SK-N-SH (cell line): ENCODE results near the gene PHLPP1. TPM values are rescaled to one million over a fixed set of nuclear protein-coding genes. Genes with fewer than 3 reads are reported as not detected.

Source experiments
- CTCF ChIA-PET: fragments of 300-600, 350-600 bp; formaldehyde crosslinking; extraction: SDS; loops from one replicate; lab custom pipeline; 2021; lab: Yijun Ruan, JAX
- POLR2A ChIA-PET: fragments of 350-600 bp; sonication (Branson Sonifier 250); formaldehyde crosslinking; extraction: SDS; loops from one replicate; lab custom pipeline; 2020; ENCODE audit warnings: antibody characterized with exemption, inconsistent platforms; lab: Yijun Ruan, JAX
- DNase-seq: peaks from one replicate; pipeline ENCODE4 v3.0.0; 2012
- H2AFZ ChIP-seq: fragments of 200-600 bp; sonication (generic); 2 replicates; pipeline ENCODE4 v1.8.1; 2016; ENCODE audit warnings: antibody characterized with exemption, mild to moderate bottlenecking, low read depth
- H3F3A ChIP-seq: fragments of 200-600 bp; sonication (generic); replicated peaks from 2 replicates; pipeline ENCODE3; 2016; ENCODE audit warnings: antibody characterized with exemption, mild to moderate bottlenecking; ENCODE audit not compliant: insufficient read depth
- H3K27ac ChIP-seq, 2 experiments: fragments of 200-500 bp in 1 of 2; fragments of 200-600 bp in 1 of 2; sonication (Bioruptor generic) in 1 of 2; sonication (generic), shearing (Covaris generic) in 1 of 2; 2 replicates each; pipeline versions ENCODE4 v1.5.1 to v1.6.1; 2014 to 2016; ENCODE audit warnings: low read depth in 2 of 2, inconsistent platforms in 1 of 2, low read length in 1 of 2, mild to moderate bottlenecking in 1 of 2, mixed read lengths in 1 of 2
- H3K27me3 ChIP-seq: fragments of 200-600 bp; sonication (generic), shearing (Covaris generic); 2 replicates; pipeline ENCODE4 v1.6.1; 2016; ENCODE audit warnings: mixed run types; ENCODE audit not compliant: insufficient read depth
- H3K36me3 ChIP-seq, 2 experiments: fragments of 200-500 bp in 1 of 2; fragments of 200-600 bp in 1 of 2; sonication (Bioruptor generic) in 1 of 2; sonication (generic) in 1 of 2; replicated peaks in 1 of 2; 2 replicates each; pipeline versions ENCODE3 to v1.5.1; 2014 to 2016; ENCODE audit warnings: low read length in 1 of 2, mild to moderate bottlenecking in 1 of 2; ENCODE audit not compliant: insufficient read depth in 2 of 2, control insufficient read depth in 1 of 2
- H3K4me1 ChIP-seq, 2 experiments: fragments of 200-500 bp in 1 of 2; fragments of 200-600 bp in 1 of 2; sonication (Bioruptor generic) in 1 of 2; sonication (generic), shearing (Covaris generic) in 1 of 2; 2 replicates each; pipeline versions ENCODE4 v1.5.1 to v1.6.1; 2014 to 2016; ENCODE audit warnings: low read depth in 1 of 2, low read length in 1 of 2, mixed run types in 1 of 2; ENCODE audit not compliant: insufficient read depth in 2 of 2, control insufficient read depth in 1 of 2
- H3K4me2 ChIP-seq: fragments of 200-600 bp; sonication (generic), shearing (Covaris generic); 2 replicates; pipeline ENCODE4 v1.6.1; 2017; ENCODE audit warnings: mixed run types
- H3K4me3 ChIP-seq, 2 experiments: fragments of 200-500 bp in 1 of 2; fragments of 200-600 bp in 1 of 2; sonication (Bioruptor generic) in 1 of 2; sonication (generic), shearing (Covaris generic) in 1 of 2; 2 replicates each; pipeline versions ENCODE4 v1.5.1 to v1.8.1; 2014 to 2016; ENCODE audit warnings: low read depth in 2 of 2, inconsistent platforms in 1 of 2, low read length in 1 of 2, mild to moderate bottlenecking in 1 of 2, mixed read lengths in 1 of 2, moderate library complexity in 1 of 2
- H3K79me2 ChIP-seq: fragments of 200-600 bp; sonication (generic); 2 replicates; pipeline ENCODE4 v1.8.1; 2017; ENCODE audit warnings: mild to moderate bottlenecking; ENCODE audit not compliant: insufficient read depth
- H3K9ac ChIP-seq: fragments of 200-600 bp; sonication (generic); 2 replicates; pipeline ENCODE4 v1.6.1; 2017; ENCODE audit warnings: mixed run types
- H3K9me2 ChIP-seq: fragments of 200-600 bp; sonication (generic); 2 replicates; pipeline ENCODE4 v1.6.1; 2017; ENCODE audit warnings: mixed run types
- H3K9me3 ChIP-seq: fragments of 200-600 bp; sonication (generic); 2 replicates; pipeline ENCODE4 v1.6.1; 2017; ENCODE audit warnings: mixed run types, mild to moderate bottlenecking, moderate library complexity
- H4K20me1 ChIP-seq: fragments of 200-600 bp; sonication (generic); 2 replicates; pipeline ENCODE4 v1.6.1; 2017; ENCODE audit warnings: mild to moderate bottlenecking, mixed run types; ENCODE audit not compliant: insufficient read depth
- CHD2 ChIP-seq: fragments of 150-350 bp; IDR thresholded peaks from 2 replicates; pipeline ENCODE4 v1.6.1; 2018; ENCODE audit warnings: low read length; ENCODE audit not compliant: partially characterized antibody
- EZH2phosphoT487 ChIP-seq: fragments of 200-600 bp; sonication (generic); IDR thresholded peaks from 2 replicates; pipeline ENCODE4 v1.6.1; 2017; ENCODE audit warnings: low read depth, mixed run types, mild to moderate bottlenecking, antibody characterized with exemption, moderate library complexity, borderline replicate concordance
- FOSL2 ChIP-seq: IDR thresholded peaks from 2 replicates; pipeline ENCODE4 v1.4.0; 2012; ENCODE audit warnings: low read depth, mild to moderate bottlenecking, moderate library complexity, borderline replicate concordance
- GATA2 ChIP-seq: sonication (generic); formaldehyde crosslinking; IDR thresholded peaks from 2 replicates; pipeline ENCODE4 v1.5.0; 2020; ENCODE audit warnings: mild to moderate bottlenecking, missing genetic modification reagents
- JUND ChIP-seq: IDR thresholded peaks from 2 replicates; pipeline ENCODE4 v1.4.0; 2012
- MEF2A ChIP-seq: IDR thresholded peaks from 2 replicates; pipeline ENCODE4 v1.4.0; 2012; ENCODE audit warnings: low read depth, borderline replicate concordance
- MXI1 ChIP-seq: IDR thresholded peaks from 2 replicates; pipeline ENCODE4 v1.6.1; 2012; ENCODE audit warnings: mild to moderate bottlenecking, low read depth, low read length, improper control_type of control experiment
- NRF1 ChIP-seq: IDR thresholded peaks from 2 replicates; pipeline ENCODE4 v1.6.1; 2012; ENCODE audit warnings: low read depth, mild to moderate bottlenecking, low read length
- RCOR1 ChIP-seq: fragments of 150-350 bp; IDR thresholded peaks from 2 replicates; pipeline ENCODE4 v1.6.1; 2017; ENCODE audit warnings: antibody characterized with exemption, low read length
- RXRA ChIP-seq: IDR thresholded peaks from 2 replicates; pipeline ENCODE4 v1.4.0; 2012; ENCODE audit warnings: low read depth, mild to moderate bottlenecking, borderline replicate concordance
- TAF1 ChIP-seq: IDR thresholded peaks from 2 replicates; pipeline ENCODE4 v1.6.1; 2012; ENCODE audit warnings: low read depth, mild to moderate bottlenecking, low read length, moderate library complexity, borderline replicate concordance
- TEAD4 ChIP-seq: IDR thresholded peaks from 2 replicates; pipeline ENCODE4 v1.4.0; 2012; ENCODE audit warnings: mild to moderate bottlenecking, borderline replicate concordance; ENCODE audit not compliant: insufficient read depth
- YY1 ChIP-seq: IDR thresholded peaks from 2 replicates; pipeline ENCODE4 v1.4.0; 2012; ENCODE audit warnings: low read depth, mild to moderate bottlenecking
- WGBS: methylation state at CpG from one replicate; pipeline ENCODE4 v1.1.6; 2017; ENCODE audit warnings: low lambda C conversion rate; 5-methylcytosine and 5-hydroxymethylcytosine counted together
- polyA plus RNA-seq, 3 experiments: library from polyadenylated mRNA; depleted of rRNA; stranded (reverse); fragments of >200 nt; gene quantifications; 2 replicates each; pipeline ENCODE4 v1.2.3, GENCODE V29; 2012
- TF ChIP-seq, protein P1 (sequence below): IDR thresholded peaks from 2 replicates; pipeline ENCODE4 v1.6.1; 2012; ENCODE audit warnings: mild to moderate bottlenecking, low read depth, low read length, moderate library complexity
- TF ChIP-seq, protein P2 (sequence below): IDR thresholded peaks from 2 replicates; pipeline ENCODE4; 2012
- TF ChIP-seq, protein P3 (sequence below): IDR thresholded peaks from 2 replicates; pipeline ENCODE4 v1.4.0; 2012; ENCODE audit warnings: low read depth, borderline replicate concordance
- TF ChIP-seq, protein P4 (sequence below): fragments of 150-350 bp; IDR thresholded peaks from 2 replicates; pipeline ENCODE4 v1.6.1; 2016; ENCODE audit warnings: mild to moderate bottlenecking, low read depth, low read length
- TF ChIP-seq, protein P5 (sequence below): fragments of 200-600 bp; sonication (generic); IDR thresholded peaks from 2 replicates; pipeline ENCODE4 v1.6.1; 2017; ENCODE audit warnings: antibody characterized with exemption, mild to moderate bottlenecking, moderate library complexity

PHLPP1 gene
- polyA plus RNA-seq, 1 of the 3 experiments (the other 2 are of a cell fraction): 4.6 TPM

DNA sequence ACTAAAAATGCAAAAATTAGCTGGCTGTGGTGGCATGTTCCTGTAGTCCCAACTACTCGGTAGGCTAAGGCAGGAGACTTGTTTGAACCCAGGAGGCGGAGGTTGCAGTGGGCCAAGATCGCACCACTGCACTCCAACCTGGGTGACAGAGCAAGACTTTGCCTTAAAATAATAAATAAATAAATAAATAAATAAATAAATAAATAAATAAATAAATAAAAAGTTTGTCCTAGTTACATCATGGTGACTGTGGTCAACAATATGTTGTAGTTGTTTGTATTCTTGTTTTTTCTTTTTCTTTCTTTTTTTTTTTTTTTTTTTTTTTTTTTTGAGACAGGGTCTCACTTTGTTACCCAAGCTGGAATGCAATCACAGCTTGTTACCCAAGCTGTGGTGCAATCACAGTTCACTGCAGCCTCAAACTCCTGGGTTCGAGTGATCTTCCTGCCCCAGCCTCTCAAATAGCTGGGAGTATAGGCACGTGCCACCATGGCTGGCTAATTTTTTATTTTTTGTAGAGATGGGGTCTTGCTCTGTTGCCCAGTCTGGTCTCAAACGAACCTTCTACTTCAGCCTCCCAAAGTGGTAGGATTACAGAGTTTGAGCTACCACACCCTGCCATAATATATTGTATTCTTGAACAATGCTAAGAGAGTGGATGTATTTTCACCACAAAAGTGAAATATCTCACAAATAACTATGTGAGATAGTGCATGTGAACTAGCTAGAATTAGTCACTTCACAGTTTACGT lies 185.0 kb downstream of the PHLPP1 start:
- ChIA-PET CTCF (no interaction called here), POLR2A (no interaction called here)
- Histone ChIP-seq H3K4me3 (no peak overlapping the region), H3K4me2 (no peak overlapping the region), H3F3A (peaks cover 5% of the 10 kb centered on the region), H3K4me1 (peaks cover 0 to 11% of the 10 kb centered on the region in 2 experiments; a peak in 3 of 4 replicates), H4K20me1 (no peaks in the 10 kb centered on the region), H3K79me2 (no peaks in the 10 kb centered on the region), H3K27me3 (no peaks in the 10 kb centered on the region), H3K9me2 (no peaks in the 10 kb centered on the region), H3K9ac (no peak overlapping the region), H3K9me3 (no peaks in the 10 kb centered on the region), H3K27ac (no peak overlapping the region), H3K36me3 (peaks cover 0 to 8% of the 10 kb centered on the region in 2 experiments), H2AFZ (no peak overlapping the region)
- no peak for DNase-seq
- TF ChIP-seq GATA2 (CRISPR knock-in tag): no peak
- no peak for TF ChIP-seq YY1
- TF ChIP-seq, protein P1, sequence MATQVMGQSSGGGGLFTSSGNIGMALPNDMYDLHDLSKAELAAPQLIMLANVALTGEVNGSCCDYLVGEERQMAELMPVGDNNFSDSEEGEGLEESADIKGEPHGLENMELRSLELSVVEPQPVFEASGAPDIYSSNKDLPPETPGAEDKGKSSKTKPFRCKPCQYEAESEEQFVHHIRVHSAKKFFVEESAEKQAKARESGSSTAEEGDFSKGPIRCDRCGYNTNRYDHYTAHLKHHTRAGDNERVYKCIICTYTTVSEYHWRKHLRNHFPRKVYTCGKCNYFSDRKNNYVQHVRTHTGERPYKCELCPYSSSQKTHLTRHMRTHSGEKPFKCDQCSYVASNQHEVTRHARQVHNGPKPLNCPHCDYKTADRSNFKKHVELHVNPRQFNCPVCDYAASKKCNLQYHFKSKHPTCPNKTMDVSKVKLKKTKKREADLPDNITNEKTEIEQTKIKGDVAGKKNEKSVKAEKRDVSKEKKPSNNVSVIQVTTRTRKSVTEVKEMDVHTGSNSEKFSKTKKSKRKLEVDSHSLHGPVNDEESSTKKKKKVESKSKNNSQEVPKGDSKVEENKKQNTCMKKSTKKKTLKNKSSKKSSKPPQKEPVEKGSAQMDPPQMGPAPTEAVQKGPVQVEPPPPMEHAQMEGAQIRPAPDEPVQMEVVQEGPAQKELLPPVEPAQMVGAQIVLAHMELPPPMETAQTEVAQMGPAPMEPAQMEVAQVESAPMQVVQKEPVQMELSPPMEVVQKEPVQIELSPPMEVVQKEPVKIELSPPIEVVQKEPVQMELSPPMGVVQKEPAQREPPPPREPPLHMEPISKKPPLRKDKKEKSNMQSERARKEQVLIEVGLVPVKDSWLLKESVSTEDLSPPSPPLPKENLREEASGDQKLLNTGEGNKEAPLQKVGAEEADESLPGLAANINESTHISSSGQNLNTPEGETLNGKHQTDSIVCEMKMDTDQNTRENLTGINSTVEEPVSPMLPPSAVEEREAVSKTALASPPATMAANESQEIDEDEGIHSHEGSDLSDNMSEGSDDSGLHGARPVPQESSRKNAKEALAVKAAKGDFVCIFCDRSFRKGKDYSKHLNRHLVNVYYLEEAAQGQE: no peak
- TF ChIP-seq, protein P2, sequence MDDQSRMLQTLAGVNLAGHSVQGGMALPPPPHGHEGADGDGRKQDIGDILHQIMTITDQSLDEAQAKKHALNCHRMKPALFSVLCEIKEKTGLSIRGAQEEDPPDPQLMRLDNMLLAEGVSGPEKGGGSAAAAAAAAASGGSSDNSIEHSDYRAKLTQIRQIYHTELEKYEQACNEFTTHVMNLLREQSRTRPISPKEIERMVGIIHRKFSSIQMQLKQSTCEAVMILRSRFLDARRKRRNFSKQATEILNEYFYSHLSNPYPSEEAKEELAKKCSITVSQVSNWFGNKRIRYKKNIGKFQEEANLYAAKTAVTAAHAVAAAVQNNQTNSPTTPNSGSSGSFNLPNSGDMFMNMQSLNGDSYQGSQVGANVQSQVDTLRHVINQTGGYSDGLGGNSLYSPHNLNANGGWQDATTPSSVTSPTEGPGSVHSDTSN: no peak
- no peak for TF ChIP-seq MEF2A
- TF ChIP-seq CHD2: no peak
- TF ChIP-seq TEAD4: no peak
- no peak for TF ChIP-seq MXI1
- TF ChIP-seq FOSL2: no peak
- TF ChIP-seq RCOR1: no peak
- TF ChIP-seq, protein P3, sequence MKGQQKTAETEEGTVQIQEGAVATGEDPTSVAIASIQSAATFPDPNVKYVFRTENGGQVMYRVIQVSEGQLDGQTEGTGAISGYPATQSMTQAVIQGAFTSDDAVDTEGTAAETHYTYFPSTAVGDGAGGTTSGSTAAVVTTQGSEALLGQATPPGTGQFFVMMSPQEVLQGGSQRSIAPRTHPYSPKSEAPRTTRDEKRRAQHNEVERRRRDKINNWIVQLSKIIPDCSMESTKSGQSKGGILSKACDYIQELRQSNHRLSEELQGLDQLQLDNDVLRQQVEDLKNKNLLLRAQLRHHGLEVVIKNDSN: no peak
- TF ChIP-seq NRF1: no peak
- no peak for TF ChIP-seq RXRA
- TF ChIP-seq JUND: no peak
- TF ChIP-seq TAF1: no peak
- TF ChIP-seq EZH2phosphoT487: no peak
- TF ChIP-seq, protein P4, sequence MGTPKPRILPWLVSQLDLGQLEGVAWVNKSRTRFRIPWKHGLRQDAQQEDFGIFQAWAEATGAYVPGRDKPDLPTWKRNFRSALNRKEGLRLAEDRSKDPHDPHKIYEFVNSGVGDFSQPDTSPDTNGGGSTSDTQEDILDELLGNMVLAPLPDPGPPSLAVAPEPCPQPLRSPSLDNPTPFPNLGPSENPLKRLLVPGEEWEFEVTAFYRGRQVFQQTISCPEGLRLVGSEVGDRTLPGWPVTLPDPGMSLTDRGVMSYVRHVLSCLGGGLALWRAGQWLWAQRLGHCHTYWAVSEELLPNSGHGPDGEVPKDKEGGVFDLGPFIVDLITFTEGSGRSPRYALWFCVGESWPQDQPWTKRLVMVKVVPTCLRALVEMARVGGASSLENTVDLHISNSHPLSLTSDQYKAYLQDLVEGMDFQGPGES: no peak
- TF ChIP-seq, protein P5, sequence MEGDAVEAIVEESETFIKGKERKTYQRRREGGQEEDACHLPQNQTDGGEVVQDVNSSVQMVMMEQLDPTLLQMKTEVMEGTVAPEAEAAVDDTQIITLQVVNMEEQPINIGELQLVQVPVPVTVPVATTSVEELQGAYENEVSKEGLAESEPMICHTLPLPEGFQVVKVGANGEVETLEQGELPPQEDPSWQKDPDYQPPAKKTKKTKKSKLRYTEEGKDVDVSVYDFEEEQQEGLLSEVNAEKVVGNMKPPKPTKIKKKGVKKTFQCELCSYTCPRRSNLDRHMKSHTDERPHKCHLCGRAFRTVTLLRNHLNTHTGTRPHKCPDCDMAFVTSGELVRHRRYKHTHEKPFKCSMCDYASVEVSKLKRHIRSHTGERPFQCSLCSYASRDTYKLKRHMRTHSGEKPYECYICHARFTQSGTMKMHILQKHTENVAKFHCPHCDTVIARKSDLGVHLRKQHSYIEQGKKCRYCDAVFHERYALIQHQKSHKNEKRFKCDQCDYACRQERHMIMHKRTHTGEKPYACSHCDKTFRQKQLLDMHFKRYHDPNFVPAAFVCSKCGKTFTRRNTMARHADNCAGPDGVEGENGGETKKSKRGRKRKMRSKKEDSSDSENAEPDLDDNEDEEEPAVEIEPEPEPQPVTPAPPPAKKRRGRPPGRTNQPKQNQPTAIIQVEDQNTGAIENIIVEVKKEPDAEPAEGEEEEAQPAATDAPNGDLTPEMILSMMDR: no peak
- 88% methylated on average over 7 of the region's 7 CpGs for WGBS
